Loucy (cell line): ENCODE results near the gene TREM2.

Experiments used
- EZH2phosphoT487 ChIP-seq: fragments of 200-600 bp; IDR thresholded peaks from 2 replicates; pipeline ENCODE4 v1.6.1; 2018; ENCODE audit warnings: antibody characterized with exemption, mild to moderate bottlenecking, moderate library complexity, borderline replicate concordance
- TF ChIP-seq, protein P1 (sequence below): fragments of 200-600 bp; sonication (generic); conservative IDR thresholded peaks from 2 replicates; pipeline ENCODE4 v1.5.1; 2014; ENCODE audit warnings: mild to moderate bottlenecking, antibody characterized with exemption, low read length

GRCh38 chr6:41160933-41161332, 2.0 kb downstream of the TREM2 start:
- TF ChIP-seq, protein P1, sequence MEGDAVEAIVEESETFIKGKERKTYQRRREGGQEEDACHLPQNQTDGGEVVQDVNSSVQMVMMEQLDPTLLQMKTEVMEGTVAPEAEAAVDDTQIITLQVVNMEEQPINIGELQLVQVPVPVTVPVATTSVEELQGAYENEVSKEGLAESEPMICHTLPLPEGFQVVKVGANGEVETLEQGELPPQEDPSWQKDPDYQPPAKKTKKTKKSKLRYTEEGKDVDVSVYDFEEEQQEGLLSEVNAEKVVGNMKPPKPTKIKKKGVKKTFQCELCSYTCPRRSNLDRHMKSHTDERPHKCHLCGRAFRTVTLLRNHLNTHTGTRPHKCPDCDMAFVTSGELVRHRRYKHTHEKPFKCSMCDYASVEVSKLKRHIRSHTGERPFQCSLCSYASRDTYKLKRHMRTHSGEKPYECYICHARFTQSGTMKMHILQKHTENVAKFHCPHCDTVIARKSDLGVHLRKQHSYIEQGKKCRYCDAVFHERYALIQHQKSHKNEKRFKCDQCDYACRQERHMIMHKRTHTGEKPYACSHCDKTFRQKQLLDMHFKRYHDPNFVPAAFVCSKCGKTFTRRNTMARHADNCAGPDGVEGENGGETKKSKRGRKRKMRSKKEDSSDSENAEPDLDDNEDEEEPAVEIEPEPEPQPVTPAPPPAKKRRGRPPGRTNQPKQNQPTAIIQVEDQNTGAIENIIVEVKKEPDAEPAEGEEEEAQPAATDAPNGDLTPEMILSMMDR: no peak
- TF ChIP-seq EZH2phosphoT487: no peak
